Urothelium cell line (cell line): ENCODE measurements around the gene CNOT2.

Experiments
- DNase-seq: peaks from one replicate; pipeline ENCODE4 v3.0.0; 2011; ENCODE audit warnings: low spot score, mixed read lengths
- FAIRE-seq: peaks from 2 replicates; lab custom pipeline; 2011; peaks lifted over from hg19 to GRCh38; lab: Jason Lieb, UNC

The CNOT2 gene

GRCh38 chr12:70242695-70243509 is at the start of gene CNOT2:
TSS of gene CNOT2 (plus strand) at chr12:70243433. CDS start at chr12:70278227, 34,794 bp downstream.
- DNase-seq: peak; percentile 79
- no peak for FAIRE-seq

DNA sequence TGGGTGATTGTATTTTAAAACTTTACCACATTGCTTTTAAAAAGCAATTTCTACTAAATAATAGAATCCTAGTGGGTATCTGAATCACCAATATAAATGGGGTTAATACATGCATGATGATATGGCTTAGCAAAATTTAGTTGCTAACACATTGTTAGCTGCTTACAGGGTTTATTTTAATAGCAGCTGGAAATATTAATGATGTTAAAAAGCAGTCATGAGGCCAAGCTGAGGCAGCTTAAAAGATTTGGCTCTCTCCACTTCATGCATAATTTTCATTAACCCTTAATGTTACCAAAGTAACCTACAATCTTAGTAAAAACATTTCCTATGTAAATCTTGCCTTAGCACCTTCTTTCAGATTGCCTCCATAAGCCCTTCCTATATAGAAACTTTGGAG is 49.2 kb upstream of the CNOT2 start:
- FAIRE-seq: no peak
- DNase-seq: no peak

DNA sequence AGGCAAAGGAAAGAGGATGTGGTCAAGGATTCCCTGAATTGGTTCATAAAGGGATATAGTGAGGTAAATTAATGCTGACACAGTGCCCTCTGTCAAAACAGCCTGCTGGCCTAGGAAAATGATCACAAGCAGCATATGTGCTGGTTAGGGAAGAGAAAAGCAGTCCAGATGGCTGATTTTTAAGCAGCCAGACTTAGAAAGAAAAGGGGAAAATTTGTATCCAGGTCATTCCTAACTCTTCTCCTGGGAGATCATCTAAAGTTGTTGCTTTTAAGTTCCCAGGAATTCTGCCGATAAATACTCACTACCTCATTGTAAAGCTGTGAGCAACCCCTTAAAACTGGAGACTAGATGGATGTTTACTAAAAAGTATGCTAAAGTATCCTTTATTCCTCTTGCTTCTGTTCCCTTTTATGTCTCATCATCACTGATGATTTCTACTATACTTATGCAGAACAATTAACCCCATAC is 46.4 kb upstream of the CNOT2 start:
- DNase-seq: no peak
- no peak for FAIRE-seq

DNA sequence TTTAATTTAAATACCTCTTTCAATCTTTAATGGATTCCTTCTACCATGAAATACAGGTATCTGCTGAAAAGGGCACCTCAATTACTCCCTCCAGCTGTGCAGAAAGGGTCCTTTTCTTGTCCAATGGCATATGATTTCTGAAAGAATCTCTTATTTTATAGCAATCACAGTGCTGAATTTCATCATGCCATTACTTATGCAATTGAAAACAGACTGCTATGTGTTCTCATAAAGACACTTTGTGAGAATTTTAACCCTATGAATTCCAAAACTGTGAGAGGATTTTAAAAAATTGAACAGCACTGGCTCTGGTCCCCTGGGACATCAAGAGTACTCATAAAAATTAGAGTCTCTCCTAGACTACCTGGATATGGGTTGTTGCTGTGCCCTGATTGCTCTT is 45.9 kb upstream of the CNOT2 start:
- FAIRE-seq (no peak), DNase-seq (no peak)

GRCh38 chr12:70213707-70214106 is 29.5 kb upstream of the CNOT2 start:
- no peak for FAIRE-seq

DNA sequence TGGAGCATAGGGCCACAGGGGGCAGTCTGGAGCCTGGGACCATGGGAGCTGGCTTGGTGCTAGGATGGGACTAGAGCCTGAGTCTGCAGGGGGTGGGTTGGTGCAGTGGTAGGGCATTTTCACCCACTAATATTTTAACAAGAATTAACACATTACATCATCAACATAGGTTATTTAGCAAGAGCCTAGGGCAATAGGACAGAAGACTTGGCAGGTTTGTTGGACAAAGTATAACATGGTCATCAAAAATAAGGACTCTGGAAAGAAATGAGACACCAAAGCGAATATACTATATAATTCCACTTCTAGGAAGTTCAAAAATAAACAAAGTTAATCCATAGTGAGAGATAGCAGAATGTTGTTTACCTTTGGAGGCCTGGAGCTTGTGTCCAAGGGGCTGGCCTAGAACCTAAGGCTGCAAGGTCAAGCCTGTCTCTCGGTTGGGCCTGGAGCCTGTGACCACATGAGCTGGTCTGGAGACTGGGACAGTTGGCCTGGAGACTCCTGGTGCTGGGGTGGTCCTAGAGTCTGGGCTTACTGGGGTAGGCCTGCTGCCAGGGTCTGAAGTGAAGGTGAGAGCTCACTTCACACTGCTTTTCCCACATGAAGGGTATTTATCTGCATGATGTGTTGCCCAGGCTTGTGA is 28.1 kb upstream of the CNOT2 start:
- FAIRE-seq: no peak
- no peak for DNase-seq

More at GRCh38 chr12:70213707-70214106, 29.5 kb upstream of the CNOT2 start:
- no peak for DNase-seq

- DNase-seq (no peak), FAIRE-seq (no peak)
Observed at GRCh38 chr12:70217416-70217815, 25.8 kb upstream of the CNOT2 start.

DNA sequence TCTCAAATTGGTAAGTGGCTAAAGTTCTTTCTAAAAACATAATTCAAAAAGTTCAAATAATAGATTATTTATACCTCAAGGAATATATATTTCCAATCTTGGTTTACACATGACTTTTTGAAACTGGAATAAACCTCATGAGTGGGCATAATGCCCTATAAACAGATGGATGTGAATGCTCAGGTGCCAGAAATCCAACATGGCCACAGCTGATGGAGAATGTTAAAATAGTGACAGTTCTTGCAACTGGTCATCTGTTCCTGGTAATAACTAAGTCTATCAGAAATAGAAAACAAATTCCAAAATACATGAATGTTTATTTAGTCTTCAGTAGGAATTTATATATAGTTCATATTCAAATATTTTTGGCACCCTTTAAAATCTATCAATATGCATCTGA is 21.6 kb upstream of the CNOT2 start:
- no peak for FAIRE-seq
- DNase-seq: no peak

GRCh38 chr12:70227911-70228310 is 15.3 kb upstream of the CNOT2 start:
- no peak for DNase-seq
- no peak for FAIRE-seq

DNA sequence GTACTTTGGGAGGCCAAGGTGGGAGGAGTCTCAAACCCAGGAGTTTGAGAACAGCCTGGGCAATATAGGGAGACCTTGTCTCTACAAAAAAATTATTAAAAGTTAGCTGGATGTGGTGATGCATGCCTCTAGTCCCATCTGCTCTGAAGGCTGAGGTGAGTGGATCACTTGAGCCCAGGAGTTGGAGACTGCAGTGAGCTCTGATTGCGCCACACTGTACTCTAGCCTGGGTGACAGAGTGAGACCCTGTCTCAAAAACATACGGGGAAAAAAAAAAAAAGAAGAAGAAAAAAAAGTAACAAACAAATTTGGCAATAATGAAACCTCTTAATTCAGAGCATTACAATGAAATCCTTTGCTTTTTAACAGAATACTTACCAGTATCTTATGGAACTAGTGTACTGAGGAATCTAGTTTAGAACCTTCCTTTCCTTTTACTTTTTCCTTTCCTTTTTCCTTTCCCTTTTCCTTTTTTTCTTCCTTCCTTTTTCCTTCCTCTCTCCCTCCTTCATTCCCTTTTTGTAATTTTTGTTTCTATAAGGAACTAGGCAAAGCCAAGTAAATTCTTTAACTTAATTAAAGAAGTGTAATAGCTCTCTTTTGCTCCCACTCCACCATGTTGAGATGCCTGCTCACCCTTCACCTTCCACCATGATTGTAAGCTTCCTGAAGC is 12.2 kb upstream of the CNOT2 start:
- no peak for DNase-seq
- no peak for FAIRE-seq

DNA sequence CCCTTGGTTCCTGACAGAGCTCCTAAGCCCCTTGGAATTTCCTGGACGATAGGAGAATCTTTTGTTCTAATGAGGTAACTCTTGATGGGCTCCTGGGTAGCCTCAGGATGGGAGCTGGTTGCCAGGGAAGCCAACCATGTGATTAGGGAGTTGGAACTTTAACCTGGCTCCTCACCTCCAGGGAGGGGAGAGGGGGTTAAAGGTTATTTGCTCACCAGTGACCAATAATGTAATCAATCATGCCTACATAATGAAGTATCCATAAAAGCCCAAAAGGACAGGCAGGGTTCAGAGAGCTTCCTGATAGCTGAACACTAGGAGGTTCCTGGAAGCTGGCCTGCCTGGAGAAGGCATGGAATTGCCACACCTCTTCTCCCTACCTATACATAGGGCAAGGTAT is 6.2 kb upstream of the CNOT2 start:
- no peak for FAIRE-seq
- no peak for DNase-seq

- no peak for FAIRE-seq
- DNase-seq: no peak
Observed at GRCh38 chr12:70240673-70241072, 2.6 kb upstream of the CNOT2 start.

DNA sequence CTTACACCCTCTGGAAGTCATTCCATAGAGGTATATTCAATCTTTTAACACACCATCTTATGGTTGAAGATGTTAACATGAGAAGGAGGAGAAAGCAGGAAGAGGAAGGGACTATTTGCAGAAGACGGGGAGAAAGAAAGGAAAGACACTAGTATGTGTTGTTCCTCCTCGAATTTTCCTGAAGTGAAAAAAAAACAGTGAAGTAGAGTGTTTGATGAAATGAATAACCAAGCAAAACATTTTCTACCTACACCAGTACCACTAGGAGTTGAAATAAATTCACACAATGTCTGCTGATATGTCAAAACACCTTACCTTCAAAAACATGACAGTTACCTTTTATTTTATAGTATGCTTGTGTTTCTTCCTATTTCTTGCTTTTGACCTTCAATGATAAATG is 1.4 kb upstream of the CNOT2 start:
- no peak for DNase-seq
- no peak for FAIRE-seq

DNA sequence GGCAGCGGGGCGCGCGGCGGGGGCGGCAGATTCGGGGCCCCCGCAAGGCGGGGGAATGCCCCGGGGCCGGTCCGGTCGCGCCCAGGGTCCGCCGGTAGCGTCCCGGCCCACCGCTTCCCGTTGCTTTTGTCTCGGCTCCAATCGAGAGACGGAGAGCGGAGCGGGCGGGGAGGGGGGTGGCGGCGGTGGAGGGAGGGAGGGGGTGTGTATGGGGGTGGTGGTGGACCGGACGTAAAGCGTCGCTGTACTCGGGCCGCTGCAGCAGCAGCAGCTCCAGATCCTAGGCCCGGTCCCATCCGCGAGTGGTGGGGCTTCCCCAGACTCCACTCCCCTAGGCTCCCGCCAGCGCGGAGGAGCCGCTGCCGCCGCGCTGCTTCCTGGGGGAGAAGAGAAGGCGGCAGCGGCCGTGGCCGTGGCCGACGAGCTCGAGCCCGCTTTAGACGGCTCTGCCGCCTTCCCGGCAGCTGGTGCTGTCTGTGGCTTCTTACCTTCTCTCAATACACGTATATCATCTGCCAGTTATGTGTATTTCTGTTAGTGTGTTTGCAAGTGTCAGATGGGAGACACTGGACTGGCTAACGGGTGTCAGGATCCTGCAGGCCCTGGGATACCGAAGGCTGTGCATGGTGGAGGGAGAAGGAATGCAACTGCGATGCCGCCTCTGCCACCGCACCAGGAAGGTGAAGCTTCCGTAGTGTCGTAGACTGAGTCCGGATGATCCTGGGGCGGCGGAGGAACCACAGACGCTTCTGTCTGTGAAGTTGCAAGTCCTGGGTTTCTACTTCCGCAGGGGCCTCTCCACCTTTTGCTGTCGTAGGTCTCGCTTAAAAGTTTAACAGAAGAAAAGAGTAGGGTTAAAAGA is 508 bp downstream of the CNOT2 start:
- FAIRE-seq: no peak
- peak; percentile 67 for DNase-seq

DNA sequence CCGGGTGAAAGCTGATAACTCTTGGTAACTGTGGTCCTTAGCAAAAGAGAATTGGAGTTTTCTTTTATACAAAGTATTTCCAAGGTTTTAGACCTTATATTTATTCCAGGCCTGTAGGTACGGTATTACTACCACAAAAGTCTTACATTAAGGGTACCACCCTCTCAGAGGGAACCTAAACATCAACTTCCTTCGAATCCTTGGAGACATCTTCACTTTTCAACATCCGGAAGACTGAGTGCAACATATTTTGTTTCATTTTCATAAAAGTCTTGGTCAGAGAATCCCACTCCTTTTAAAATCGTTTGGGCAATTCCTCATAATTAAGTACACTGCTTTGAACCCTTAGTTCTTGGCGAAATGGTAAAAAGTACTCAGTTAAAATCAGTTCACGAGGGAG is 1.2 kb downstream of the CNOT2 start:
- FAIRE-seq (no peak), DNase-seq (no peak)

GRCh38 chr12:70245458-70245857 is 2.2 kb downstream of the CNOT2 start:
- DNase-seq: no peak
- no peak for FAIRE-seq

DNA sequence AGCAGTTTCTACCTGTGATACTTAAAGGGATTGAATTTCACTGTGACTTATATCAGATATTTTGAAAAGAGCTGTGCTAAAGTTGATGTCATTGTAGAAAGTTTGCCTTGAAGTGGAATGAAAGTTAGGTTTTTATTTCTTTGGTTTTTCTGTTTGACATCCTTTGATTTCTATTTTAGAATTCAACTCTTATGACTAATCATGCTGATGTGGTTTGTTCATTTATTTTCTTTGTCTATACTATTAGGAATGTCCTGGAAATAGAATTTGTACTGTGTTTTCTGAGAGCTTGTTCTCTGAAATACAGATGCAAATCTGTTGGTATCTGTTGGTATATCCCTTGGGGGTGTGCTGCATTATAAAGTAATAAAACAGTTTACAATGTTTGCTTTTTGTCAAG is 3.3 kb downstream of the CNOT2 start:
- FAIRE-seq: no peak

GRCh38 chr12:70247653-70248199 is 4.5 kb downstream of the CNOT2 start:
- FAIRE-seq (no peak), DNase-seq (no peak)

More for the DNA sequence above, 3.3 kb downstream of the CNOT2 start:
- no peak for DNase-seq

GRCh38 chr12:70248876-70249275 is 5.6 kb downstream of the CNOT2 start:
- DNase-seq: no peak
- FAIRE-seq: no peak

- no peak for FAIRE-seq
Observed at GRCh38 chr12:70249903-70250302, 6.7 kb downstream of the CNOT2 start.

More at GRCh38 chr12:70249903-70250302, 6.7 kb downstream of the CNOT2 start:
- DNase-seq: no peak
